Medulla oblongata (tissue), 1 donor: ENCODE results near the gene EMD.
"Not testable (repeated sequence)": the region's sequence is repeated elsewhere in the genome, so short reads cannot be mapped to it uniquely, and the experiment has no call there.

ENCODE experiments used
- DNase-seq: peaks from one replicate; pipeline ENCODE4 v3.0.0-alpha.2; 2015; ENCODE audit errors: extremely low spot score

Gene EMD

GRCh38 chrX:154396363-154396762, 17.3 kb downstream of the EMD start:
- not testable (repeated sequence) for DNase-seq

GRCh38 chrX:154396973-154397887, 18.1 kb downstream of the EMD start:
- peak; percentile 34 for DNase-seq

GRCh38 chrX:154397888-154398667, 19.0 kb downstream of the EMD start, which contains the start of gene RPL10:
Gene RPL10 (plus strand): TSS chrX:154398377. CDS start chrX:154398520, 143 bp downstream.
- peak; percentile 95 for DNase-seq

GRCh38 chrX:154398668-154399526, 19.8 kb downstream of the EMD start:
- DNase-seq, result peak; percentile 84

GRCh38 chrX:154399527-154400368, 20.7 kb downstream of the EMD start:
- no peak for DNase-seq

GRCh38 chrX:154400369-154400817, 21.3 kb downstream of the EMD start:
- DNase-seq, result not testable (repeated sequence)

- no peak for DNase-seq
Measured at GRCh38 chrX:154401045-154401799, 22.1 kb downstream of the EMD start.

GRCh38 chrX:154401918-154402621, 23.0 kb downstream of the EMD start:
- no peak for DNase-seq

- DNase-seq, result no peak
Measured at GRCh38 chrX:154402622-154403127, 23.6 kb downstream of the EMD start.

- no peak for DNase-seq
Measured at GRCh38 chrX:154403192-154403591, 24.1 kb downstream of the EMD start.

- DNase-seq, result no peak
Measured at GRCh38 chrX:154403858-154404257, 24.8 kb downstream of the EMD start.

GRCh38 chrX:154404625-154405192, 25.6 kb downstream of the EMD start:
- no peak for DNase-seq

GRCh38 chrX:154408659-154409221, 29.6 kb downstream of the EMD start:
- no peak for DNase-seq

GRCh38 chrX:154409222-154409871, 30.3 kb downstream of the EMD start, which contains the start of gene DNASE1L1:
Gene DNASE1L1 (minus strand): TSS chrX:154409254. CDS start chrX:154405568, 3,686 bp downstream.
- DNase-seq, result peak; percentile 36

- DNase-seq, result peak; percentile 45
Measured at GRCh38 chrX:154411981-154412340, 32.9 kb downstream of the EMD start.

GRCh38 chrX:154412468-154412867, 33.4 kb downstream of the EMD start:
- no peak for DNase-seq

GRCh38 chrX:154413142-154413541, 34.0 kb downstream of the EMD start:
- DNase-seq, result no peak

- no peak for DNase-seq
Measured at GRCh38 chrX:154417157-154417556, 38.1 kb downstream of the EMD start.
